ENCODE data around the gene CCDC78.

CCDC78 gene

DNA sequence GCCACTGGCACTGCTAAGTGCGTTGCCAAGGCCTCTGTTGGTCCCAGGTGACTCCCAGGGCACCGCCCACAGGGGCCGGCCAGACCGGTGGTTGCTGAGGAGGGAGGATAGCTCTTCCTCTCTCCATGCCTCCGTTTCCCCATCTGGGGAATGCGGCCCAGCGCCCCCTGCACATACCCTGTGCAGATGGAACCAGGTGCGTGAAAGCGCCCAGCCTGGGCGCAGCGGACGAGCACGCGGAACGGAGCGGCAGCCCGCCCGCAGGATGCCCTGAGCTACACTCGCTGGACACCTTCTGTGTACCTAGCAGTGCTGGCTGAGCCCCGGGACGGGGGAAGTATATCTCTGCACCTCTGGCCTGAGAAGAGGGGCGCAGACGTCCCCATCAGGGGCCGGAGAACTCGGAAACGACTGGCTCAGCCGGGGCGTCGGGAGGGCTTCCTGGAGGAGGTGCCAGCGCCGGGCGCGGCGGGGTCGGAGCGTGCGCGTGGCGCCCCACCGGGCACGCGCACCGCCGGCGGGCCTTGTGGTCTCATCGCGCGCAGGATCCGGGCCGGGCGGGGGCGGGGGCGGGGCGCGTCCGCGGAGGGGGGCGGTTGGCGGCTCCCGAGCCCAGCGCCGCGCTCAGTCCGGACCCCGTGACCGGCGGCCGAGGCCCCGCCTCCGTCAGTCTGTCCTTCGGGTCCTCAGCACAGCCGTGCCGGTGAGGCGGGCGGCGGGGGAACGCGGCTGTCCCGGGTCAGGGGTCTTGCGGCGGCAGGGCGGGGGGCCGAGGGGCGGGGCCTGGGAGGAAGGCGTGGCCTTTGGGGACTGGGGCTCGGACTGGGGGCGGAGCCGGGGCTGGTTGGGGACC lies at the start of gene CCDC78, which contains the start of gene HAGHL:
TSS of gene CCDC78 (minus strand) at position 6 of the 853 bp plus-strand sequence. CDS start 76 bp downstream, outside the sequence.
TSS of gene HAGHL (plus strand) at position 669 of the 853 bp plus-strand sequence. CDS start 404 bp downstream, outside the sequence.
- DNase-seq (ENCODE audit: low read depth): peak; percentile 45

DNA sequence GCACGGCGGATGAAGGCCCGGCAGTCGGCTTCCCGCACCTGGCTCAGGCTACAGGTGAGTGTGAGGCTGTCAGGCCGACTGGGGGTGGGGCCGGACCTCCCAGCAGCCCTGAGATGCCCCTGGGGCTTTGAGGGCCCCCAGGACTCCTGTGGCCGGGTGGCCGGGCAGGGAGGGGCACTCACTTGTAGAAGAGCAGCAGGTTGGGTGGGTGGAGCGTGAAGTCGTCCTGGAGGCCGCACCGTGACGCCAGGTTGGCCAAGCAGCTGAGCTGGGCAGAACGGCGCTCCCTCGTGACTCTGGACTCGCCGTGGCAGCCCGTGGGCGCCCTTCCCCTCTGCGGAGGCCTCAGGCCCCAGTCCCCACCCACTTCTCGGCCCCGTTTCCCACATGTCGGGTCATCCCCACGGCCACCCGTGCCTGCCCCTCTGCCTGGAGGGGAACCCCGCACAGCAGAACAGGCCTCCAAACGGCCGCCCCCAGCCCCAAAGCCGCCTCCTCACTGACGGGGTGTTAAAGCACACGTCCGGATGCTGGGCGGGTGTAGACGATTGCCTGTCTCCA lies 49.1 kb upstream of the CCDC78 start:
- no peak for DNase-seq (ENCODE audit: low read depth)

DNA sequence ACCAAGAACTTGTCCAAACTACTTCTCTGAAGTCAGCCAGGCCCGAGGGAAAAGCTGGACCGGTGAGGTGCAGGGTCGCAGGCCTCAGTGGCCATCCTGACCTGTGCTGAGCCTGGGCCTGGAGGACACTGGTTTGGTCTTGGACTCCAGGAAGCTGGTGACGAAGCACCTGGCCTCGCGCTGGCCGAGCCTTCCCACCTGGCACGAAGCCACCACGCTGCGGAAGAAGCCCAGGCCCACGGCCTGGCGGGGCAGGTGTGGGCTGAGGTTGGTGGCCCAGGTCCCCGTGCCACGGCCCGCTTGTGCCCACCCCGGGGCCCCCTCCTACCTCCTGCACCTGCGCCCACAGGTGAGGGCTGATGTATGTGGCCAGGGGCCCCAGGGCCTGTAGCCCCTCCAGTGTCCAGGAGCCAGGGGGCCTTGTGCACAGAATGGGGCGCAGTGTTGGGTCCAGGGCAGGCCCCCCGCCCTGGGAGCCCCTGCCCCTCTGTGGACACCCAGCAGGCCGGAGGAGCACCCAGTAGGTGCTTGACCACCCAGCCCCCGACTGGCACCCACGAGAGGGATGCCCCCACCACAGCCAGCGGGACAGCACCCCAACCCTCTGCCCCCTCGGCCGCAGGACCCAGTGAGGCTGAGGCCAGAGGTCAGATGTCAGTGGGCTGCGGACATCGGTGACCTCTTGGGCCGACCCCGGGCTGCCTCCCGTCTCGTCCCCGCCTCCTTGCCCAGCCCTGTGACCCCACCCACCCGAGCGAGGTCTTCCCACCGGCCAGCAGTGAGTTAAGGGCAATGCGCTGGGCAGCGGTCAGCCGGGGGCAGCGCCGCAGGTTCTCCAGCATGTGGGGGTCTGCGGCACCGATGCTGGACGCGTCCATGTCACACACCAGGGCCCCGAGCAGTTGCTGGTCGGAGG lies 48.1 kb upstream of the CCDC78 start:
- DNase-seq (ENCODE audit: low read depth): no peak

DNA sequence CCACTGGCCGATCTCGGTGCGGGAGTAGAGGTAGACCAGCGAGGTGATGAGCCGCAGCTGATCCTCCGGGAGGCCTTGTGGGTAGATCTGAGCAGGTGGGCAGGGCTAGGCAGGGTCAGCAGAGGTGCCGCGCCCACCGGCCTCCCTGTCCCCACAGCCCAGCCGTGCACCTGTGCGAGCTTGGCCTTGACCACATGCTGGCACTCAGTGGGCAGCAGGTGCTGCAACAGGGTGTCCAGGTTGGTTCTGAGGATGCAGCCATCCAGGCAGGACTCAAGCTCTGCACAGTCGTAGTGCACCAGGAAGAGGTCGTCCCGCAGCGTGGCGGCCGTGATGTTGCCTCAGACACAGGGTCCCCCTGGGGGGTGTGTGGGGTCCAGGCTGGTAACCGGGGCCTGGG lies 46.7 kb upstream of the CCDC78 start:
- no peak for DNase-seq (ENCODE audit: low read depth)

DNA sequence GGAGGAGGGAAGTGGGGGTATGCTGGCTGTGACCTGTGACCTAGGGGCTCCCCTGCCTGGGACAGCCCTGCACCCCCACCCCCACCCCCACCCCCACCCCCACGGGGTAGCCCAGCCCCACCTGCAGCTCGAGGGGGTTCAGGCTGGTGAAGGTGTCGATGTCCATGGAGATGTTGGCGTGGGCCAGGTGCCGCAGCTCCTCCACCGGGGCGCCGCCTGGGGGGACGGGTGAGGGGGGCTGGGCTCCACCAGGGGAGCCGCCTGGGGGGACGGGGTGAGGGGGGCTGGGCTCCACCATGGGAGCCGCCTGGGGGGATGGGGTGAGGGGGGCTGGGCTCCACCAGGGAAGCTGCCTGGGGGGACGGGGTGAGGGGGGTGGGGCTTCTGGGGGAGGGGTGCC lies 44.2 kb upstream of the CCDC78 start:
- DNase-seq (ENCODE audit: low read depth): no peak

DNA sequence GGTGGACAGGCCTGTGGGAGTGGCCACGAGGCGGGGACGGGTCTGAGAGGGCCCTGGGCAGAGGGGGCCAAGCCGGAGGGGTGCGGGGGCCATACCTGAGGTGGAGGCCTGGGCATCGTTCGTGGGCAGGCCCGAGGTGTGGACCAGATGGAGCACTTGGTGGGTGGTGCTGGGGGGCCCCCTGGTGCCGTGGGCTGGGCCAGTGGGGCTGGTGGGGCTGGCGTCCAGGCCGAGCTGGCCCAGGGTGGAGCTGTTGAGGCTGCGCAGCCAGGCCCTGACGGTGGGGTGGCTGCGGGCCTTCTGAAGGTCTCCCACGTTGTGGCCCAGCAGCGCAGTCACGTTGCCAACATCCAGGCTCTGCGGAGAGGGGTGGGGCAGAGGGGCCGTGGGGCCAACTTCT lies 43.7 kb upstream of the CCDC78 start:
- no peak for DNase-seq (ENCODE audit: low read depth)

DNA sequence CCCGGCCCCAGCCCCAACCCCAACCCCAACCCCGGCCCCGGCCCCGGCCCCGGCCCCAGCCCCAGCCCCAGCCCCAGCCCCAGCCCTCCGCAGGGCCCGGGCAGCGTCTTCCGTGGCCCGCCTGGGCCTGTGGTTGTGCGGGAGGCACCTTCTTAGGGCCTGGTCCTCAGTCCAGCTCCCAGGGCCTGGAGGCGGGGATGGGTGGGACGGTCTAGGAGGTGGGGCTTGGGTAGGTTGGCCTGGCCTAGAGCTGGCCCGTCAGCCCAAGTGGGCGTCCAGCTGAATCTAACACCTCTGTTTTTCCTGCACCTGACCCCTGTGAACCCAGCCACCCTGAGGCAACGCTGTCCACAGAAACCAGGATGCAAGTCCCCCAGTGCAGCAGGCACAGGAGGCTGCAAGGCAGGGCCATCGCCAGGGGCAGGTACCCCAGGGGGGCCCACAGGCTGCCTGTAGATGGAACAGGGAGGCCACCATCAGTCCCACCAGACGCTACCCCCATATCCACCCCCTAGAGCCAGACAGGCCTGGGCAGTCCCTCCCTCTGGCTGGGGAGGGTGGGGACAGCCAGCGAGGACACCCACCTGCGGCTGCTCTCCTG lies 43.0 kb upstream of the CCDC78 start:
- DNase-seq (ENCODE audit: low read depth): no peak

DNA sequence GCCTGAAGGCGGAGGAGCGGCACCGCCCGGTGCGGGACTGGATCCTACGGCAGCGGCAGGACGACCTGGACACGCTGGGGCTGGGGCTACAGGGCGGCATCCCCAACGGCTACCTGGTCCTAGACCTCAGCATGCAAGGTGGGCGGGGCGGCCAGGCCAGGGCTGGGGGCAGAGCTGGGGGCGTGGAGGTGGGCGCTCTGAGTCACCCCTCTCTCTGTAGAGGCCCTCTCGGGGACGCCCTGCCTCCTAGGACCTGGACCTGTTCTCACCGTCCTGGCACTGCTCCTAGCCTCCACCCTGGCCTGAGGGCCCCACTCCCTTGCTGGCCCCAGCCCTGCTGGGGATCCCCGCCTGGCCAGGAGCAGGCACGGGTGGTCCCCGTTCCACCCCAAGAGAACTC lies 42.2 kb upstream of the CCDC78 start:
- no peak for DNase-seq (ENCODE audit: low read depth)

DNA sequence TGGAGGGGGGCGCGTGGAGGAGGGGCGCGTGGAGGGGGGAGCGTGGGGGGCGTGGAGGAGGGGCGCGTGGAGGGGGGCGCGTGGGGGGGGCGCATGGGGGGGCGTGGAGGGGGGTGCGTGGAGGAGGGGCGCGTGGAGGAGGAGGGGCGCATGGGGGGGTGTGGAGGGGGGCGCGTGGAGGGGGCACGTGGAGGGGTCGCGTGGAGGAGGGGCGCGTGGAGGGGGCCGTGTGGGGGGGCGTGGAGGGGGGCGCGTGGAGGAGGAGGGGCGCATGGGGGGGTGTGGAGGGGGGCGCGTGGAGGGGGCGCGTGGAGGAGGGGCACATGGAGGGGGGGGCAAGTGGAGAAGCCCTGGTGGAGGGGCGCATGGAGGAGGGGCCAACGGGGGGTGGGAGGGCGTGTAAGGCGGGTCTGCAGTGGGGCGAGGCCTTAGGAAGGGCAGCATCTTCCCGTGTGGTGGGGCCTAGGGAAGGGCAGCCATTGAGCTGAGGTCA lies 41.5 kb upstream of the CCDC78 start:
- DNase-seq (ENCODE audit: low read depth): no peak

DNA sequence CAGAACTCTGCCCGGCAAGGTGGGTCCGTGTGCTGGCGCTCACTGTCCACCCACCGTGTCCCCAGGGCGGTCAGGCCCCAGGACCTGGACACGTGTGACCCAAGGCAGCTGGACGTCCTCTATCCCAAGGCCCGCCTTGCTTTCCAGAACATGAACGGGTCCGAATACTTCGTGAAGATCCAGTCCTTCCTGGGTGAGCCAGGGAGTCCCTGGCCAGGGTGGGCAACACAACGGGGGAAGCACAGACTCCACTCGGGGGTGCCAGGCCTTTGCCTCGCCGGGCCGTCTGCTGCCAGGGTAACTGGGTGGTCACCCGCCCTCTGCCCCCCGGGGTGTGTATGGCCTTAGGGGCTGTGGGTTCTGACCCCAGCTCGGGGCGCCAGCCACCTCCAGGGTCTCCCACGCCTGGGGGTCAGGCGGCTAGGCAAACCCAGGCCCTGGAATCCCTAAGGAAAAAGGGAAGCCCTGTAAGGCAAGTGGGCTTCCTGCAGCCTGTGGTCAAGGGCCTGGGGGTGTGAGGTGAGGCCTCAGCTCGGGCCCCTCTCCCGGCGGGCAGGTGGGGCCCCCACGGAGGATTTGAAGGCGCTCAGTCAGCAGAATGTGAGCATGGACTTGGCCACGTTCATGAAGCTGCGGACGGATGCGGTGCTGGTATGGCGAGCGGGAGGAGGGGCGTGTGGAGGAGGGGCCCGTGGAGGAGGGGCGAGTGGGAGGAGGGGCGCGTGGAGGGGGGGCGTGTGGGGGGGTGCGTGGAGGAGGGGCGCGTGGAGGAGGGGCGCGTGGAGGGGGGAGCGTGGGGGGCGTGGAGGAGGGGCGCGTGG lies 40.8 kb upstream of the CCDC78 start:
- DNase-seq (ENCODE audit: low read depth): no peak

DNA sequence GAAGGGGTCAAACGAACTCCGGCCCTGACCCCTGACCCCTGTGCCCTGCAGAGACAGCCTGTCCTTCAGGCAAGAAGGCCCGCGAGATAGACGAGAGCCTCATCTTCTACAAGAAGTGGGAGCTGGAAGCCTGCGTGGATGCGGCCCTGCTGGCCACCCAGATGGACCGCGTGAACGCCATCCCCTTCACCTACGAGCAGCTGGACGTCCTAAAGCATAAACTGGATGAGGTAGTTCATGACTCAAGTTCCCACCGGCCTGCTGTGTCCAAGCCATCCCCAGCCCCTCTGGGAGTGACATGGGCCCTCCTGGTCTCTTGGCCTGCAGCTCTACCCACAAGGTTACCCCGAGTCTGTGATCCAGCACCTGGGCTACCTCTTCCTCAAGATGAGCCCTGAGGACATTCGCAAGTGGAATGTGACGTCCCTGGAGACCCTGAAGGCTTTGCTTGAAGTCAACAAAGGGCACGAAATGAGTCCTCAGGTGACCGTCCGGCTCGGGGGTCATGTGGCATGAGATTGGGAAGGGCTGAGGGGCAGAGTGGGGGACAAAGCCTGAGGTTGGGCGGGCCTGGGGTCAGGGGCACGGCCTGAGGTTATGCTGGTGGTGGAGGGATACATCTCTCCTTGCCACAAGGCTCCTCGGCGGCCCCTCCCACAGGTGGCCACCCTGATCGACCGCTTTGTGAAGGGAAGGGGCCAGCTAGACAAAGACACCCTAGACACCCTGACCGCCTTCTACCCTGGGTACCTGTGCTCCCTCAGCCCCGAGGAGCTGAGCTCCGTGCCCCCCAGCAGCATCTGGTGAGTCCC lies 40.0 kb upstream of the CCDC78 start:
- no peak for DNase-seq (ENCODE audit: low read depth)

DNA sequence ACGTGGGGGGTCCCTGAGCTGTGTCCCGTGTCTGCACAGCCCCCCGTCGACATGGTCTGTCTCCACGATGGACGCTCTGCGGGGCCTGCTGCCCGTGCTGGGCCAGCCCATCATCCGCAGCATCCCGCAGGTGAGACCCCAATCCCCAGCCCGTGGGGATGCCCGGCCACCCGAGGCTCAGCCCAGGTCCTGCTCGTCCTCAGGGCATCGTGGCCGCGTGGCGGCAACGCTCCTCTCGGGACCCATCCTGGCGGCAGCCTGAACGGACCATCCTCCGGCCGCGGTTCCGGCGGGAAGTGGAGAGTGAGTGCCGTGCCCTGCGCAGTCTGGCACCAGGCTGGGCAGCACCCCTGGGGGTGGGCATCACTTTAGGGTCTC lies 39.2 kb upstream of the CCDC78 start:
- DNase-seq (ENCODE audit: low read depth): no peak

DNA sequence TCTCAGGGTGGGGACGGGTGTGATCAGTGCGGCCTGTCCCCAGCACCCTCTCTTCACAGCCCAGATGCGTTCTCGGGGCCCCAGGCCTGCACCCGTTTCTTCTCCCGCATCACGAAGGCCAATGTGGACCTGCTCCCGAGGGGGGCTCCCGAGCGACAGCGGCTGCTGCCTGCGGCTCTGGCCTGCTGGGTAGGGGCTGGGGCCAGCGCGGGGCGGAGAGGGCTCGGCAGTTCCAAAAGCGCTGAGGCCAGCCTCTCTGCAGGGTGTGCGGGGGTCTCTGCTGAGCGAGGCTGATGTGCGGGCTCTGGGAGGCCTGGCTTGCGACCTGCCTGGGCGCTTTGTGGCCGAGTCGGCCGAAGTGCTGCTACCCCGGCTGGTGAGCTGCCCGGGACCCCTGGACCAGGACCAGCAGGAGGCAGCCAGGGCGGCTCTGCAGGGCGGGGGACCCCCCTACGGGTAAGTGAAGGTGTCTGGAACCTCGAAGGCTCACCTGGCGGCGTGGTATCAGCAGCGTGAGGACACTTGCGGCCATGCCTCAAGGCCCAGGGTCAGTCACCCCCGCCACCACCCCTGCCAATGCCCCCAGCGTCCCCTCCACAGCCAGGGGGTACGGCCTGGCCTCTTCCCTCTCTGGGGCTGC lies 38.7 kb upstream of the CCDC78 start:
- DNase-seq (ENCODE audit: low read depth): no peak

DNA sequence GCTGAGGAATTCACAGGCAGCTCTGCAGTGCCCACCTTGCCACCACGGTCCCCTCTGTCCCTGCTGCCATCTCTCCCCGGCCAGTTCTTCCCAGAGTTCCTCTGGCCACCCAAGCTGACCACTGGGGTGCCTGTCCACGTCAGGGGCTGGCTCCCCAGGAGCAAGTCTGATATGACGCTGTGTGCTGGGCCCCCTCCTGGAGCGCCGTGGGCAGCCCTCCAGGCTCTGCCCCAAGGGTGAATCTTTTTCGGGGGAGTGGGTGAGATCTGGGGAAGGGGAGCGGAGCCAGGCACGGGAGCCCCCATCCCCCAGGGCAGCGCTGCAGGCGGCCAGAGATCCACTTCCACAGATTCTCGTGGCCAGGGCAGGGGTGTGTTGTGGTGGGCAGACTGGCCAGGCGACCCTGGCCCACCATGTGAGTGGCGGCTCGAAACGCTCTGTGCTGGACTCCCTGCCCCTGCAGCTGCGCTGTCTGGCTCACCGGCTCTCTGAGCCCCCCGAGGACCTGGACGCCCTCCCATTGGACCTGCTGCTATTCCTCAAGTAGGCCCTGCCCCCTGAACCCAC lies 38.0 kb upstream of the CCDC78 start:
- DNase-seq (ENCODE audit: low read depth): no peak

DNA sequence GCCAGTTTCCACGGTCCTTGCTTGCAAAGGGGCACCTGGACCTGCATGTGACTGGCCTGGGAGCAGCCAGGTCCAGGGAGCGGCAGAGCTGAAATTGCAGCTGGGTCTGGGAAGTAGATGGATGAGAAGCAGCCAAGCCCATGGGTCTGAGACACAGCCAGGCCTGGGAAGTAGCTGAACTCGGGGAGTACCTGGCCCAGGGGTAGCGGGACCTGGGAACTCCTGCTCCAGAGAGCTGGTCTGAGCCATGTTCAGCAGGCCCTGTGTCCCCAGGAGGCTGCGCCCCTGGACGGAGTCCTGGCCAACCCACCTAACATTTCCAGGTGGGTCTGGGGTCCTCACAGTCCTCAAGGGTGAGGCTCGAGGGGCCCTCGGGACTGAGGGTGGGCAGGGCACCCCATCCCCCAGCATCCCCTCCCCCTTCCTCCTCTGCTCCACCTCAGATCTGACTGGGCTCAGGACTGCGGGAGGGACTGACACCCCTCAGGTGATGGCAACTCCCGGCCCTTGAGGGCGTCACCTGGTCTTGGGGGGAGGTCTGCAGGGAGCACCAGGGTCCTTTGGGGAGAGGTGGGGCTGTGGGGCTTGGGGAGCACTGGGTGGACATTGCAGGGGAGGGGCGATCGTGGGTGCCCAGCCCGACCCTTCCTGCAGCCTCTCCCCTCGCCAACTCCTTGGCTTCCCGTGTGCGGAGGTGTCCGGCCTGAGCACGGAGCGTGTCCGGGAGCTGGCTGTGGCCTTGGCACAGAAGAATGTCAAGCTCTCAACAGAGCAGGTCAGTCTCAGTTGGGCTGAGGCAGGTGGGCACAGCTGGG lies 37.3 kb upstream of the CCDC78 start:
- no peak for DNase-seq (ENCODE audit: low read depth)

DNA sequence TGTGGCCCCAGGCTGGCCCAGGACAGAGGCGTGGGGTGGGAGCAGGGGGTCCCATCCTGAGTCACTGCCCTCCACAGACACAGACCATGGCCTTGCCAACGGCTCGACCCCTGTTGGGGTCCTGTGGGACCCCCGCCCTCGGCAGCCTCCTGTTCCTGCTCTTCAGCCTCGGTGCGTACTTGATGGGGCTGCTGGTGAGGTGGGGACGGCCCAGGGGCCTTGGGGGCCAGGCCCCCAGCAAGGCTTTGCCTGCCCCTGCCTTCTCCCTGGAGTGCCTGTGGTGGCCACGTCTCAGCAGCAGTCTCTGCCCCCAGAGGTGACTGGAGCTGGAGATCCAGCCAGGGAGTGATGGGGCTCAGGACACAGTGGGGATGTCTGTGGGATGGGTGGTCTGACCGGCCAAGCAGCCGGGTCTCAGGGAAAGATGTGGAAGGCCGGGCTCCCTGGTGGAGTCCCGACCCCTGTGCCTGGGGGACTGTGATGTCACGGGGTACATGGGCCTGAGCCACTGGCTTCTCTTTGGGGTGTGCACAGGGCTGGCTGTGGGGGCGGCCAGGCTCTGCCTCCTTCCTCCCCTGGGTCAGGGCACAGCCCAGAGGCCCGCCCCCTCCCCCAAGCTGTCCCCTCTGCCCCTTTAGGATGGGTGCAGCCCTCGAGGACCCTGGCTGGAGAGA lies 36.5 kb upstream of the CCDC78 start:
- no peak for DNase-seq (ENCODE audit: low read depth)

DNA sequence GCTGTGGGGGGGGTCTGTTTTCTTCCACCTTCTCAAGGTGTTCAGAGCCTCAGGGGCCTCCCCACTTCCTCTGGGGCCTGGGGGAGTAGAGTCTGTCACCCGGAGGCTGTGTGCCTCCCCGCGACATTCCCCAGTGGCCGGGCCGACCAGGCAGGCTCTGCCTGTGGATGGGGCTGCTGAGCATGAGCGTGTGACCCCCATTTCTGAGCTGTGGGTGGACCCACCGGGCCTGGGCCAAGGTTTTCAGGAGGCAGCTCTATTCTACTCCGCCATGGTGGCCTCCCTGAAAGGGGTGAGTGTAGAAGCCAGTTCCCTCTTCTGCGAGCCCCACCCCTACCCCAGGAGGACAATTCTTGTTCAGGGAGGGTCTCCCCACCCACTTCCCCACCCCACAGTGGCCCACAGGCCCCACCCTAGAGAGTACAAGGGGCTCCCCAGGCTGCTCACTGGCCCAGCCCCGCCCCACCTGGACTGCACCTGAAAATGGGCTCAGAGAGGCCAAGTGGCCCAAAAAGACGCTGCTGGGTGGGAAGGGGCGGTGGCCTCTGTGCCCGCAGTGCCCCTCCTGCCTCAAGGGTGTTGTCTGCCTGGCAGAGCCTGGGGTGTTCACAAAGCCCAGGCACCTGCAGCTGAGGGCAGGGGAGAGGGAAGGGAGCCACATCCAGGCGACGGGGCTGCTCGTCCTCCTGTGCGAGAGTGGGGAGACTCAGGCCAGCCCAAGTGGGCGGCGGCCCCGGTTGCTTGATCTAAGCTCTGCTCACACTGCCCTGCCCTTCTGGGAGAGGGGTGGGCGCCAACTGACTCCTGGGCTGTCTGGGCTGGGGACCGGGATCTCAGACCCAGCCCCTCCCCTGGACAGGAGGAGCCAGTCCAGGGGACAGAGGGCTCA lies 35.6 kb upstream of the CCDC78 start:
- no peak for DNase-seq (ENCODE audit: low read depth)

Measured in stimulated activated CD4-positive, alpha-beta T cell treated with anti-CD3 and anti-CD28 coated beads, Interleukin-2, amount 100 ng/mL, for 4 hours (primary cell).